IPS-NIHi11 (cell line): ENCODE data around the gene CFAP46.
"Not testable (repeated sequence)": the region's sequence is repeated elsewhere in the genome, so short reads cannot be mapped to it uniquely, and the experiment has no call there.

Source experiments
- DNase-seq: peaks from one replicate; pipeline ENCODE4 v3.0.0; 2012; ENCODE audit warnings: mixed read lengths, low spot score

Gene CFAP46

GRCh38 chr10:132926777-132927650 is 15.4 kb downstream of the CFAP46 start:
- DNase-seq = no peak

DNA sequence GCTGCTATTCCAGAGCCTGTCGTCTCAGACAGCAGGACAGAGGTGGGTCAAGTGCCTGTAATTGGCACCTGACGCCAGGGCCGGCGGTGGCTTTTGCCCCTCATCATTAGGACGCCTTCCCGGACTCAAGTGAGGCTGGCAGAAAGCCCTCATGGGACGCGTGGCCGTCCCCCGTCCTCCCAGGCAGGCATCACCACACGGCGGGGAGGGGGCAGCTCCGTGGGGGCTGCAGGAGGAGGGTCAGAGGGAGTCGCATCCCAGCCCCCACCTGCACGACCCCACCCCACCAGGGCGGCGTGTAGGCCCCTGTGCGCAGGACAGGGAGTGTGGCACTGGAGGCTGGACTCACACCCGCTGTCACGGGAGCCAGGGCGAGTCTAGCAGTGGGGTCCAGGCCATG is 16.3 kb downstream of the CFAP46 start:
- DNase-seq = no peak

DNA sequence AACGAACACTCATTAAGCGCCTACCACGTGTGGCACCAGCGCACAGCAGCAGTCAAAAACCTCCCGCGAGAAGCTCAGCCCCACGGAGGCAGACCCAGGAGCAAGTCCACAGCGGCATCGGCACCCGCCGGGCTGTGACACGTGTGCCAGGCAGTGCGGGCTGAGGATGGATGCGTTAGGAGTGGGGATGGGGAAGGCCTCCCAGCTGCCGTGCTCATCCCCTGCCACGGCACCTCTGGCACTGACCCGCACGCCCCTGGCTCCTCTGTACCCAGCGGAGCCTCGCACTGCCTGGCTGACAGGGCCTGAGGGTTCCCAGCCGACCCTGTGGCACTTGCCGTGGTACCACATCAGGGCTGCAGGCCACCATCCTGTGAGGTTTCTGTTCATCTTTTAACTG is 16.8 kb downstream of the CFAP46 start:
- DNase-seq = no peak

DNA sequence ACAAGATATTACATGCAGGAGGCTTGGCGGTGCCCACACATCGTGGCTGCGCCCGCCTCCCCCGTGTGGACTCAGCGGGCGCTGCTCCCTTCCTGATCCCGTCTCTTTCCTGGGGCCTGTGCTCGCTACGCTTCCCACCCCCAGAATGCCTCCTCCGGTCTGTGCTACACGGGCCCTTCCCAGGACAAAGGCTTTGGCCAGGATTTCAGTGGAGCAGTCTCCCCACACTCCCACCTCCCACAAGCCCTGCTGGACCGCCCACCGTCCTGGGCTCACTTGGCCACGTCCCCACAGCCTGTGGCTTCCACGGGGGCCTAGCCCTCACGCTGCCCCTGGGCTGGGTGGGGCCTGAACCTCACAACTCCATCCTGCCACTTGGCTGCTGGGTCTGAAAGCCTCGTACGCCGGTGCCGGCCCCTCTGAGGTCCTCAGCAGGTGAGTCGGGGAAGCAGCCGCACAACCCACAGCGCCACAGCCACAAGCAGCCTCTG is 17.3 kb downstream of the CFAP46 start:
- no peak for DNase-seq

- DNase-seq = no peak
These were observed 18.1 kb downstream of the CFAP46 start for GRCh38 chr10:132924046-132924952.

- not testable (repeated sequence) for DNase-seq
These were observed 19.0 kb downstream of the CFAP46 start for GRCh38 chr10:132923384-132923783.

DNA sequence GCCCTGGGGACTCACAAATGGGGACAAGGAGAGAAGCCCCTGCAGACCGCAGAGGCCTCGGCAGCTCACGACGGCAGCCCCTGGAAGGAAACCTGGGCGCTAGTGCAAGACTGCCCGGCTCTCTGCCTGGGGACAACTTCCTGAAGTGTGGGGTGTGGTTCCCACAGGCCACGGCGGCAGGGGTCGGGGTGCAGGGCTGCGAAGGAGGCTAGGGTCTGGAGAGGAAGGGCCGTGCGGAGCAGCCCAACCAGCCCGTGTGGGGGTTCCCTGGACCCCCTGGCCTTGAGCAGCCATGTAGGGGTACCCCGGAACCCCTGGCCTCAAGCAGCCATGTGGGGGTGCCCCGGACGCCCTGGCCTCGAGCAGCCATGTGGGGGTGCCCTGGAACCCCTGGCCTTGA is 19.5 kb downstream of the CFAP46 start:
- DNase-seq = no peak

- DNase-seq = no peak
These were observed 20.3 kb downstream of the CFAP46 start for GRCh38 chr10:132921818-132922807.

- no peak for DNase-seq
These were observed 21.3 kb downstream of the CFAP46 start for GRCh38 chr10:132921086-132921485.

GRCh38 chr10:132920101-132920925 is 22.1 kb downstream of the CFAP46 start:
- no peak for DNase-seq

DNA sequence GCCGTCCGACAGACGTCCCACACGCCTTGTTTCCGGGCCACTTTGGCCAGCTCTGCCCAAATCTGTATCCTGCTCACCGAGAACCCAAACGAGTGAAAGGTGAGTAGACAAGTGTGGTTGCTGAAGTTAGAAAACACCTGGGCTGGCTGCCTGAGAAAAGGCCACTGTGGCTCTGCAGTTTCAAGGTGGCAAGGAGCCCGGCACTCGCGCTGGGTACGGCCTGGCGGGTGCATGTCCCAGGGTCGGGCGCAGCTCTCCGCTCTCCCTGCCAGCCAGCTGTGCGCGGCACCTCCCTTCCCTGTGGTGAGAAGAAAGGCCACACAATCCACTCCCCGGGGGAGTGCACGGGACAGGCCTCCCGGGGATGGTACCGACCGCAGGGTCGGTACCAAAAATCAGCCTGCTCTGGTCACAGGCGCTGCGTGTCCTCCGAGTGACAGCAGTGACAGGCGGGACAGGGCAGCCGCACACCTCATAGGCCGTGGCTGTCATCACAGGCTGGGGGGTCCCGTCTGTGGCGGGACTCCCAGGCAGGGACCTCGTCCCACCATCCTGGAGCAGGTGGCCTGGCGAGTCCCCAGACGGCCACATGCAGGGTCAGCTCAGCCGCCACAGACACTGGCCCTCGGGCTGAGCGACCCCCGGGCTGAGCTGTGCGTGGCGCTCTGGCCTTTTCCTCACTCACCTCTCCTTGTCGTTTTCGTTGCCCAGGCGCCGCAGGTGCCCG is 22.8 kb downstream of the CFAP46 start:
- no peak for DNase-seq

- no peak for DNase-seq
These were observed 23.6 kb downstream of the CFAP46 start for GRCh38 chr10:132918617-132919373.

DNA sequence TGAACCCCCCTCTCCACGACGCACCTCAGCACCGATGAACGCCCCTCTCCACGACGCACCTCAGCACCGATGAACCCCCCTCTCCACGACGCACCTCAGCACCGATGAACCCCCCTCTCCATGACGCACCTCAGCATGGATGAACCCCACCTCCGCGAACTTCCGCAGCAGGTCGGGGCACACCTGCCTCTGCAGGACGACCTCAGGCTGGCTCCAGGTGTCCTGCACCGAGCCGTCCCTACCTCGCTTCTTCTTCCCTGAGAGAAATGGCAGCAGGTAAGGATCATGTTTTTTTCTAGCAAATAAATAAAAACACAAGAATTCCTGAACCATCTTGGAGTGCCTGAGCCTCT is 24.1 kb downstream of the CFAP46 start:
- DNase-seq = no peak

- DNase-seq = no peak
These were observed 25.3 kb downstream of the CFAP46 start for GRCh38 chr10:132916956-132917666.

DNA sequence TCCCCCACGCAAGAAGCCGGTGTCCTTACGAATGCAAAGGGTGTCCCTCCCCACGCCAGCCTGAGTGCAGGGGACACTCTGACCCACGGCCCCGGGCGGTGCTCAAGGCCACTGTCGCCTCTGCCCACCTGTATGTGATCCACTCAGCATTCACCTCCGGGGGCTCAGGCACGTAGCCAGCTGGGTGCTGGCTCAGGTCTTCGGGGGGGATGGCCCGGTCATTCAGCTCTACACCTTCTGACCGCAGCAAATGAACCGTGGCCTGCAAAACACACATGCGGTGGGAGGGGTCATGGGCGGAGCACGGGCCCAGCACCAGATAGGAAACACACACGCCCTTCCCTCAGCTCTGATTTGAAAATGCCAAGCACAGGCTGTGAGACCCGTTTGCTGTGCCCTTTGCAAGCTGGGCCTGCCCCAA is 25.9 kb downstream of the CFAP46 start:
- DNase-seq = no peak

DNA sequence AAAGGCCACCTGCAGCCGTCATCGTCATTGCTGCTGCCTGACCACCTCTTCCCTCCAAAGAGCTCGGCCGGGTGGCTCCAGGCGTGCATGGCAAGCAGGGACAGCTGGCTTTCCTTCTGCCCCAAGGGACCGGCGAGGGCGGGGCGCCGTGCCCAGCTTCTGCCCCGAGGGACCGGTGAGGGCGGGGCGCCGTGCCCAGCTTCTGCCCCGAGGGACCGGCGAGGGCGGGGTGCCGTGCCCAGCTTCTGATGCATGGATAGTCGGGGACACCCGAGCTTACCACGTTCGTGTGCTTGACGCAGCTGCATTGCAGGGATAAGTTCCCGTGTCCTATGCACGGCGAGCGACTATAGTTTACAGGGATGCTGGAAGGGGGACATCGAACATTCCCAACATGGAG is 27.0 kb downstream of the CFAP46 start:
- DNase-seq = no peak

GRCh38 chr10:132914732-132915131 is 27.6 kb downstream of the CFAP46 start:
- DNase-seq = no peak

DNA sequence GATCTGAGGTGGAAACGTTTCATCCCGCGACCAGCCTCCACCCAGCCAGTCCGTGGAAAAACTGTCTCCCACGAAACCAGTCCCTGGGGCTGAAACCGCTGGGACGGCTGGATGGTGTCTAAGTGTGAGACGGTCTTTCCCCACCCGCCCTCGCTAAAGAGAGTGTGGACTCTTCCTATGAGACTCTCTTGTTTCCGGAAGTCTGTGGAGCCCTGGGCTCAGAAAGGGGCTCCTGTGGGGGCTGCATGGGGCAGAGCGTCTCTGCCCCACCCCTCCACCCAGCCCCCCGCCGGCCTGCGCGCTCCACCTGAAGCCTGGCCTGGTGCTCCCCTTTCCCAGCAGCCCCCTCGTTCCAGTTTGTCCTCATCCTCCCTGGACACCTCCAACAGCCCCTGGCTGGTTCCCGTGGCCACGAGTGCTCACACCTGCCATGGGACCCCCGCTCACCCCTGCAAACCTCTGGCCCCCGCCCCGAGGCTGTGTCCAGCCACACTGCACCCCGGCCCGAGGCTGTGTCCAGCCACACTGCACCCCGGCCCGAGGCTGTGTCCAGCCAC is 28.7 kb downstream of the CFAP46 start:
- no peak for DNase-seq
